T-helper 1 cell treated with Interleukin-12 subunit alpha and Interleukin-12 subunit beta and Interleukin-4 antibody, amounts not matched to agents 30 ng/mL and 1 ng/mL, for 36 hours (primary cell): ENCODE data around the gene HERPUD1. TPM values are rescaled to one million over a fixed set of nuclear protein-coding genes. Genes with fewer than 3 reads are reported as not detected.
"Not testable (repeated sequence)": the region's sequence is repeated elsewhere in the genome, so short reads cannot be mapped to it uniquely, and the experiment has no call there.

ENCODE experiments used
- intact Hi-C: fragments of 100-400 bp; cut with micrococcal nuclease; formaldehyde crosslinking; loops from one replicate; pipeline ENCODE4 v1.15.1; 2024
- total RNA-seq: library from RNA; stranded (reverse); gene quantifications from 2 replicates; pipeline ENCODE4 v1.2.3, GENCODE V29; 2022

Gene HERPUD1
- total RNA-seq, 1 donor from 2014 or later: 194 TPM

DNA sequence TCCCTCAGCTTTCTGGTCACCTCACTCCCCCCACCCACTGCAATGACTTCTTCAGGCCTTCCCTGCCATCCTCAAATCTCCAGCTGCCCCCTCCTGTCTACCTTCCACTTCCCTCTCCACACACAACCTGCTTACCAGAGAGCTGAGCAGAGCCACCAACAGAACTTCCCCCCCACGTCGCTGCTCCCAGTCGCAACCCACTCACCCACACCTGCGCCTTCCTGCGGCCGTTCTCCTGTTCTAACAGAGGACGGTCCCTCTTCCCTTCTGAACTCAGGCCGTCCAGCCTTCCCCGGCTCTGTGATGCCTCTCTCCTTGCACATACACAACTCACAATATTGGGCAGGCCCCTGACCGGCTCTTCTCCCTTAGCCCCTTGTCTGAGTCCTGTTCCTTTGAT, 43.8 kb downstream of the HERPUD1 start:
- intact Hi-C loops: no loop called here

- intact Hi-C loops: no loop called here
Observed at GRCh38 chr16:56977216-56977615, 45.3 kb downstream of the HERPUD1 start.

- intact Hi-C loops: no loop called here
Observed at GRCh38 chr16:56977823-56978430, 46.0 kb downstream of the HERPUD1 start.

- intact Hi-C loops: no loop called here
Observed at GRCh38 chr16:56980201-56980535, 48.2 kb downstream of the HERPUD1 start.

GRCh38 chr16:56980792-56981724, 49.1 kb downstream of the HERPUD1 start:
- intact Hi-C loops: no loop called here

DNA sequence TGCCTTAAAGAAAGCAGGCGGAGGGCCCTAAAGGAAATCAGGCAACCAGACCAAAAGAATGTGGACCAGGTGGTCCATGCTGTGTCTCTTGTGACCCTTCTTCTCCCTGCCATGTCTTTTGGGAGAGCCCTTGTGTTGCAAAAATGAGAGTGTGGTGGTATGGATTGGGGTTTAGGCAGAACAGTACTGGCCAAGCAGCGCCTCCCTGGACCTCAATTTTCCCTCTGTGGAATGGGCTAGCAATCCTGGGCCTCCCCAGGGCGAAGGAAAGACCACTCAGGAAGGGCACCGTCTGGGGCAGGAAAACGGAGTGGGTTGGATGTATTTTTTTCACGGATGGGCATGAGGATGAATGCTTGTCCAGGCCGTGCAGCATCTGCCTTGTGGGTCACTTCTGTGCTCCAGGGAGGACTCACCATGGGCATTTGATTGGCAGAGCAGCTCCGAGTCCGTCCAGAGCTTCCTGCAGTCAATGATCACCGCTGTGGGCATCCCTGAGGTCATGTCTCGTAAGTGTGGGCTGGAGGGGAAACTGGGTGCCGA, 49.9 kb downstream of the HERPUD1 start:
- intact Hi-C loops: no loop called here

GRCh38 chr16:56982695-56983094, 50.8 kb downstream of the HERPUD1 start:
- intact Hi-C loops: no loop called here

- intact Hi-C loops: no loop called here
Observed at GRCh38 chr16:56983211-56983751, 51.3 kb downstream of the HERPUD1 start.

- intact Hi-C loops: no loop called here
Observed at GRCh38 chr16:56984639-56985038, 52.7 kb downstream of the HERPUD1 start.

- intact Hi-C loops: no loop called here
Observed at GRCh38 chr16:56985288-56985961, 53.5 kb downstream of the HERPUD1 start.

DNA sequence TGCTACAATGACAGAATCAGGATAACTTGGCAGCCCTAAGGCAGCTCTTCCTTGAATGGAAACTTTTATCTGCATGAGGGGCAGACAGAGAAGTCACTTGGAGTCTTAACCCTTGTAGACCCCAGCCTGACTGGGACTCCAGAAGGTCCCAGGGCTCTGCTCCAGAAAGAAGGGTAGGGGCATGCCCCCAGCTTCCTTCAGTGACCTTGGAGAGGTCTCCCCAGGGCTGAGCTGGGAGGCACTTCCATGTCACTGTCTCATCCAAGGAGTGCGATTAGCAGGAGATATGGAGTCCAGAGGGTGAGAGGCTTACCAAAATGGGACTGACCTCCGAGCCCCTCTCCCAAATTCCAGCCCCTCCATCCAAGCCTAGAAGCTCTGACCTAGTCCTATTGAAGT, 54.0 kb downstream of the HERPUD1 start:
- intact Hi-C loops: no loop called here

DNA sequence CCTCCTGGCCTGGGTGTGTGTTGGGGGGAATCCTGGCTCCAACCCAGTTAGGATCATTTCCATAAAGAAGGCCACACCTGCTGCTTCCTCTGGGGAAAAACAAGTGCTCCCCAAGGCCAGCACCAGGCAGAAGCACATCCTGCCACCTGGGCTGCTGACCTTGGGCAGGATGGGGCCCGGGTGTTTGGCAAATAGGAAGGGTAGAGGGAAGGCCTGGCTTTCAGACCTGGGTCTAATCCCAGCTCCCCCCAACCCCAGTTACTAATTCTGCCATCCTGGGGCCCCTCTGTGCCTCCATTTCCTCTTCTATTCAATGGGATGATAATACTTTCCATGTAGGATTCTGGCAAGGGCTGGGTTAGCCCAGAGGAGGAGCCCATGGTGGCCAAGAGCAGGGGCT, 54.4 kb downstream of the HERPUD1 start:
- intact Hi-C loops: no loop called here

- intact Hi-C loops: not testable (repeated sequence)
Observed at GRCh38 chr16:56986908-56987307, 55.0 kb downstream of the HERPUD1 start.

DNA sequence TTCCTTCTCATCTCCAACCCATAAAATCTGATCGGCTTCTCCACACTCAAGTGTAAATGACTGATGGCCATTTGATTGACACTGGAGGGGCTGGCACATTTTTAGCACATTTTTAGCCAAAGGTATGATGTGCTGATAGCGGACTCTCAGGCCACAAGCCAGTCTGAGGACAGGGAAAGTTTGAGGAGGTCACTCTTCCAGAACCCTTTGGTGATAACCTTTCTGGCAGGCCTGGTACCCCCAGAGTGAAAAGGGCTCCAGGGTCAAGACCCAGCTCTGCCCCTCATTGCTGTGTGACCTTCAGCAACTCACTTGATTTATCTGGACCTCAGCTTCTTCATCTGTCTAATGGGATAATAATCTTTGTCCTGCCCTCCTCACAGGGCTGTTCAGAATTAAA, 55.8 kb downstream of the HERPUD1 start:
- intact Hi-C loops: no loop called here

- intact Hi-C loops: no loop called here
Observed at GRCh38 chr16:56988161-56988947, 56.4 kb downstream of the HERPUD1 start.

DNA sequence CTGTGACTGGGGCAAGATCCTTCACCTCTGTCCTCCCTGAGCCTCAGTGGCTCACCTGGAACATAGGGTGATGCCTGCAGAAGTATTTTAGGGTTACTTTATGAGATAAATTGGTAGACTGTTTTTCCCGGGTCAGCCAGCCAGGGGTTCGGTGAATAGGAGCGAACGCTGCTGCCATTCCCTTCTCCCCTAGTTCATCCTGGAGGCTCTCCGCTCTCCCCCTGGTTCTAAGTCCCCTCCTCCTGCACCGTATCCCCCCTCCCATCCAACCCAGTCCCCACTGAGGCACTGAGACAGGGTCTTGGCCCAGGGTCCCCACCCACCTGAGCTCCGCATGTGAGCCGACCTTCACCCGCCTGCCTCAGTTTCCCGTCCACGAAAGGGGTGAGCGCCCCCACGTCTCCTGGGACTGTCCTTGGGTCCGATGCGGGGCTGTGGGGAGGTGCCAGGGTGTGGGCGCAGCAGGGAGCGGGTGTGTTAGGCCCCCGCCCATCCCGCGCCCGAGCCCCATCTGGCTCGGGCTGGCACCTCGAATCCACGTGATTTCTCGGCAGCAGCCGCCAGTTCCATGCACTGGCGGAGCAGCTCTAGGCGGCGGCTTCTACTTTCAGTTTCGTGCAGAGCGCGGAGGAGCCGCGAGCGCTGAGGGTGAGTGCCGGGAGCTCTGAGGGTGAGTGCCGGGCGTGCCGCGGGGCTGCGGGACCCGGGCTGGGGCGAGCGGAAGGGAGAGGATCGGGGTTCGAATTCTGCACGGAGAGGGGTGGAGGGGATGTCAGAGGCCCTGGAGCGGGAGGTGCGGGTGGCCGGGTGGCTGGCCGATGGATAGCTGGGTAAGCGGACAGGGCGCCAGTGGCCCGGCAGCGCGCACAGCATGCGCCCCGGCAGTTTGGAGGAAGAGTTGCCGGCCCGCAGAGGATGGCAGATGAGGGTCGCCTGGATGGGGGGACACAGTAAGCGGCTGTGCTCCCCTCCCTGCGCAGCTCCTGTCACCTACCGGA, 57.3 kb downstream of the HERPUD1 start, which contains the start of gene NLRC5:
Gene NLRC5 (plus strand): TSS at position 610 of the 998 bp plus-strand sequence. CDS start 31,156 bp downstream, outside the sequence.
- intact Hi-C loops: loop anchor here (1.0 kb wide), 7 partner anchors 10 to 379 kb away; partner anchors contain the start of genes HERPUD1, PSME3IP1 and RSPRY1

GRCh38 chr16:56989988-56990387, 58.0 kb downstream of the HERPUD1 start:
- intact Hi-C loops: loop anchor here (1.0 kb wide), 7 partner anchors 9 to 380 kb away; partner anchors contain the start of genes HERPUD1, PSME3IP1 and RSPRY1

DNA sequence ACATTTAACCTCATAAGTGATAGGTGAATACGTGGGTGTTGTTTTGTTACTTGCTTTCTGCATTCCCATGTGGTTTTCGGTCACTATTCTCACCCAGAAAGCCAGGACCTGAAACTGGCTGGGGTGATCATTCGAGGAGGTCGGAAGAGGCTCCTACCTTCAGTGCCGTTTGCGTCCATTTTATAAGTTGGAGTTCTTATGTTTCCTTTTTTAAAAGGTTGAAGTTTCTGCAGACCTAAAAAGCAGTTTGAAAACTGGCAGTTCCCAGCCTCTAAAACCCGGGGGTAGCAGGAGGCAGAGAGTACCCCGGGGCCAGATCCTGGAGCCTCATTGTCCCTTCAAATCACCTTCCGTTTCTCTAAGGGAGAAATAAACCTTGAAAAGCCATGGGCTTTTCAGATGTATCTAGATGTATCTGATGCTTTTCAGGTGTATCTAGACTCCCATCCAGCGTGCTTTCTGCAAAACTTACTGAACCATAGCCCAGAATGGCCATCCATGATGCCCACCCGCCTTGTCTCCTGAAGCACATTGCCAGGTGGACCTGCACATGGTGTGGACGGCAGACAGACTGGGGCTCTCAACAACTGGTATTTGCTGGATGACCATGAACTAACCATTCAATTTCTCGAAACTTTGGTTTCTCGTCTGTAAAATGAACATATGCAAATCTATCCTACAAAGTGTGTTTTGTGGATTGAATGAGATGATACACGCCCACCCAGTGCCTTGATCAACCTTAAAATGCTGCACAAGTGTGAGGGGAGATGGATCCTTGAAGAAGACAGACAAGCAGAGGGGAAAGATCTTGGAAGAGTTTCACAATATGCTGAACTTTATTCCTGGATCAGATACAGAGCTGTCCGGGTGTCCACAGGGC, 58.7 kb downstream of the HERPUD1 start:
- intact Hi-C loops: no loop called here
